Middle frontal gyrus (tissue), 1 donor: ENCODE results near the gene MLLT6.

Source experiments
- DNase-seq: peaks from one replicate; pipeline ENCODE4 v3.0.0-alpha.2; 2015; ENCODE audit warnings: low spot score; ENCODE audit errors: extremely low spot score

The MLLT6 gene

DNA sequence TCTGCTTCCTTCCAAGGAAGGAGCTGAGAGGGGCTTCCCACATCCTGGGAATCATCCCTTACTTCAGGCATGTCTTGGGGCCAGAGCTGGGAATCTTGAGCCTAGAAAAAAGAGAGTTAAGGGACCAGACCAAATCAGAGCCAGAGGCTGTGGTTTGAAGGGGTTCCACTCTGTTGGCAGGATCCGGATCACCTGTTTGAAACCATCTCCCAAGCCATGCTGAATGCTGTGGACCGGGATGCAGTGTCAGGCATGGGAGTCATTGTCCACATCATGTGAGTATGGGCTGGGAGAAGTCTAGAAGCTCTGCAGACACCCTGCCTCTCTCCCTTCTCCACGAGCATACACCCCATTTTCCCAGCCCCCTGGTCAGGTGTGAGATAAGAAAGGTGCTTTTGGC is 57.2 kb downstream of the MLLT6 start:
- no peak for DNase-seq

DNA sequence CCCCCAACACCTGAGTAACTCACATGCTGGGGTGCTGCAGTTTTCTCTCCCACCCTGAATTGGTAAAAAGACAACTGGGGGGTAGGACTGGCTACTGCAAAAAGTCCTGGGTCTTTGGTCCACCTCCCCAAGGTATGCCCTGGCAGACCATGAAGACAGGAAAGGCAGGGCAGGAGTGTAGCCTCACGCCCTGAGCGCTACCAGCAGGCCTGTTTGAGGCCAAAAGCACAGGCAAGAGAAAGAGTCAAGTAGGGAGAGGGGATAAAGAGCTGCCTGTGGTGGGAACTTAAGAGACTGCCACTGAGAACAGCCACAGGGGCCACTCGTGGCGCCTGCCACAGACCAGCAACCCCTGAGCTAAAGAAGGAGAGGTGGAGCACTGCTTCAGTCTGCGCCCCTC is 61.3 kb downstream of the MLLT6 start:
- no peak for DNase-seq

DNA sequence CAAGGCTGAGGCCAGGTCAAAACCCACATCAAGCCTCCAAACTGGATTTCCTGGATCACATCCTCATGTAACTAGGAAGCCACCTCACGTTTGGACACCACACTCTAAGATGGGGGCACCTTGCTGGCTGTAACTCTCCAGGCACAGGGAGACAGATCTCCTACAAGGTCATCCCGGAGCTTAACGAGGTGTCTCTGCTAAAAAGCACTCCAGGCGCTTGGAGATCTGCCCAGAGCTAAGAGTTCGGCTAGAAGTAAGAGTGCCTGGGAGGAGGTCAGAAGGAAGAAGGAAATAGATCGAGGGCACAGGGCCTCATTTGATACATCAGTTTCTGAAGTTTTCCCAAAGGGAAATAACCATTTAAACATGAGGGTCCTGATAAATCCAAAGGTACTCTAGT is 63.3 kb downstream of the MLLT6 start:
- DNase-seq = no peak

DNA sequence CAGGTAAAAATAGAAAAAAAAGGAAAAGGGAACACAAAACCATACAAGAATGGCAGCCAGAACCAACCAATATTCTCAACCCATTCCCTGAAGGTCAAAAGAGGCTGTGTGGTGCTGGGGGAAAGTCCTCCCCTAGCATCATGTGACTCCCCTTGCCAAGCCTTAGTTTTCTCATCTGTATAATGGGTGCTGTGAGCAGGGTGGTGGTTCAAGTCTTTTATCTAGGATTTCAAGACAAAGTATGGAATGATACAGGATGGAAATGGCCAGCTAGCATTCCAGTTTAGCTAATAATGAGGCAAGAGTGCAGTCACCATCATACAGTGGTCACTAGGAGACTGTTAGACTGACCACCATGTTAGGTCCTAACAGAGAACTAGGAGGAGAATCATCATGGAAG is 68.2 kb downstream of the MLLT6 start:
- DNase-seq = no peak

DNA sequence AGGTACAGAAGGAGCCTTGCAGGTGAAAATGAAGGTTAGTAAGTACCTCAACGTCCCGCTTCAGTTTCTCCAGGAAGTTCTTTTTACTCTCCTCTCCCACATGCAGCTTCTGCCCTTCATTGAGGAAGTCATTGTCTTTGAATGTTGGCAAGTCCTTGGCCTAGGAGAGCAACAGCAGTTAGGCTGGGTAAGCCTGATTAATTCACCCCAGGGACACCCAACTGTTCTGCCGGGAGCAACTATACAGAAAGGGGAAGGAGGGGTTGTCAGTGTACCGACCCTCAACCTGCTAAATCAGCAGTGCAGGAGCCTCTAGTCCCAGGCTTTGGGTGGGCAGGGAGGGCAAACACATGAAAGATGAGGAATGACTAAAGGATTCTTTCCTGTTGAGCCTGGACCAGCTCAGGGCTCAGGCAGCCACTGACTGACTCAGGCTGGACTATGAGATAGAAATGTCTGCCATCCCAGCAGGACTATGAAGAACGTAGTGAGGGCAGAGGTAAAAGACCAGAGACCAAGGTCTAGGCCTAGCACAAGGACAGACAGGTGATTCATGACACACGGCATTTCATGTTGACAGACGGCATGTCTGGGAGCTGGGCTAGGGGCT is 72.7 kb downstream of the MLLT6 start:
- DNase-seq = no peak
